IMR-90 (cell line): Measurements from ENCODE around the gene IST1. TPM values are rescaled to one million over a fixed set of nuclear protein-coding genes. Genes with fewer than 3 reads are reported as not detected.

ENCODE experiments used
- ATAC-seq: fragments of 200-7000 bp; cut with Tn5 transposase; 2 replicates; pipeline ENCODE4 v1.9.1; 2020; ENCODE audit warnings: low read depth, mild to moderate bottlenecking, moderate library complexity
- BruUV-seq: library from RNA; stranded (reverse); fragments of 400-500 nt; replicated peaks from 2 replicates; lab custom pipeline; 2021; lab: Mats Ljungman, UMichigan
- CTCF ChIA-PET: fragments of 300-600 bp; formaldehyde crosslinking; extraction: SDS; loops from one replicate; lab custom pipeline; 2021; ENCODE audit warnings: antibody characterized with exemption; lab: Yijun Ruan, JAX
- POLR2A ChIA-PET: fragments of 300-600 bp; sonication (Branson Sonifier 250); formaldehyde crosslinking; loops from one replicate; lab custom pipeline; 2022; ENCODE audit warnings: antibody characterized with exemption; ENCODE audit not compliant: unreplicated experiment; lab: Charles Lee
- DNase-seq: peaks from one replicate; pipeline ENCODE4 v3.0.0; 2013
- H2AFZ ChIP-seq: replicated peaks from 2 replicates; pipeline ENCODE3; 2013; ENCODE audit warnings: low read length, mild to moderate bottlenecking; ENCODE audit not compliant: poor library complexity
- H2AK5ac ChIP-seq: 2 replicates; pipeline ENCODE4 v1.6.1; 2013; ENCODE audit warnings: low read depth, low read length, inconsistent platforms
- H2AK9ac ChIP-seq: replicated peaks from 2 replicates; pipeline ENCODE3; 2013; ENCODE audit warnings: mild to moderate bottlenecking, low read depth, low read length, moderate library complexity; ENCODE audit not compliant: poor library complexity
- H2BK120ac ChIP-seq: 2 replicates; pipeline ENCODE4 v1.6.1; 2013; ENCODE audit warnings: low read depth, low read length, inconsistent platforms
- H2BK15ac ChIP-seq: 3 replicates; pipeline ENCODE4 v1.6.1; 2013; ENCODE audit warnings: low read depth, low read length, inconsistent platforms
- H2BK20ac ChIP-seq: 2 replicates; pipeline ENCODE4 v1.6.1; 2013; ENCODE audit warnings: low read depth, mild to moderate bottlenecking, inconsistent platforms, low read length, moderate library complexity
- H2BK5ac ChIP-seq: 2 replicates; pipeline ENCODE4 v1.6.1; 2013; ENCODE audit warnings: mild to moderate bottlenecking, low read depth, low read length, inconsistent platforms; ENCODE audit not compliant: poor library complexity, severe bottlenecking
- H3K14ac ChIP-seq: replicated peaks from 2 replicates; pipeline ENCODE4 v1.6.1; 2013; ENCODE audit warnings: low read depth, low read length, inconsistent platforms
- H3K18ac ChIP-seq: 2 replicates; pipeline ENCODE4 v1.6.1; 2013; ENCODE audit warnings: low read depth, low read length, control low read depth
- H3K23ac ChIP-seq: 2 replicates; pipeline ENCODE4 v1.6.1; 2013; ENCODE audit warnings: low read depth, low read length, inconsistent platforms
- H3K27ac ChIP-seq: 2 replicates; pipeline ENCODE4 v1.5.1; 2013; ENCODE audit warnings: mild to moderate bottlenecking, control low read depth, low read length; ENCODE audit not compliant: insufficient read depth
- H3K27me3 ChIP-seq: 2 replicates; pipeline ENCODE4 v1.6.1; 2013; ENCODE audit warnings: low read length; ENCODE audit not compliant: control insufficient read depth, insufficient read depth
- H3K36me3 ChIP-seq: 2 replicates; pipeline ENCODE4 v1.6.1; 2013; ENCODE audit warnings: low read length, mixed read lengths; ENCODE audit not compliant: control insufficient read depth, insufficient read depth
- H3K4ac ChIP-seq: 2 replicates; pipeline ENCODE4 v1.6.1; 2013; ENCODE audit warnings: low read depth, low read length, inconsistent platforms
- H3K4me1 ChIP-seq: 2 replicates; pipeline ENCODE4 v1.6.1; 2013; ENCODE audit warnings: low read length, mixed read lengths; ENCODE audit not compliant: control insufficient read depth, insufficient read depth
- H3K4me2 ChIP-seq: 2 replicates; pipeline ENCODE4 v1.6.1; 2013; ENCODE audit warnings: low read depth, mild to moderate bottlenecking, control low read depth, low read length, moderate library complexity
- H3K4me3 ChIP-seq: 2 replicates; pipeline ENCODE4 v1.5.1; 2013; ENCODE audit warnings: low read depth, mild to moderate bottlenecking, control low read depth, low read length, moderate library complexity; ENCODE audit not compliant: insufficient read depth
- H3K56ac ChIP-seq: 2 replicates; pipeline ENCODE4 v1.6.1; 2013; ENCODE audit warnings: low read length, inconsistent platforms; ENCODE audit not compliant: insufficient read depth; ENCODE audit errors: extremely low read depth
- H3K79me1 ChIP-seq, 2 experiments: 2 replicates each; pipeline ENCODE4 v1.6.1; 2013; ENCODE audit warnings: low read length in 2 of 2, inconsistent platforms in 1 of 2, low read depth in 1 of 2
- H3K9ac ChIP-seq: 2 replicates; pipeline ENCODE4 v1.6.1; 2013; ENCODE audit warnings: low read depth, low read length, control low read depth
- H3K9me1 ChIP-seq: 2 replicates; pipeline ENCODE4 v1.6.1; 2013; ENCODE audit warnings: low read length, inconsistent platforms; ENCODE audit not compliant: insufficient read depth
- H3K9me3 ChIP-seq: 2 replicates; pipeline ENCODE4 v1.6.1; 2013; ENCODE audit warnings: low read length; ENCODE audit not compliant: control insufficient read depth, insufficient read depth
- H4K20me1 ChIP-seq: 2 replicates; pipeline ENCODE4 v1.6.1; 2013; ENCODE audit warnings: low read length, inconsistent platforms; ENCODE audit not compliant: insufficient read depth
- H4K5ac ChIP-seq: 2 replicates; pipeline ENCODE4 v1.6.1; 2013; ENCODE audit warnings: mild to moderate bottlenecking, low read depth, low read length, control low read depth
- H4K8ac ChIP-seq, 2 experiments: 2 replicates each; pipeline ENCODE4 v1.6.1; 2013; ENCODE audit warnings: low read depth in 2 of 2, low read length in 2 of 2, control low read depth in 1 of 2, inconsistent platforms in 1 of 2
- H4K91ac ChIP-seq: 2 replicates; pipeline ENCODE4 v1.6.1; 2013; ENCODE audit warnings: low read depth, low read length, inconsistent platforms; ENCODE audit not compliant: insufficient read depth
- RFX5 ChIP-seq: IDR thresholded peaks from 2 replicates; pipeline ENCODE4 v1.8.0; 2012; ENCODE audit warnings: low read depth, mild to moderate bottlenecking, low read length, moderate library complexity
- WGBS, 2 experiments: methylation state at CpG; one replicate each; pipeline versions ENCODE4 v1.1.5 to v1.1.7; 2013; ENCODE audit warnings: missing lambda C conversion rate in 2 of 2; ENCODE audit not compliant: insufficient read length in 1 of 2; ENCODE audit errors: extremely low coverage in 2 of 2; 5-methylcytosine and 5-hydroxymethylcytosine counted together
- dilution Hi-C: fragments of 300-500 bp; cut with HindIII; formaldehyde crosslinking; loops from one replicate; pipeline ENCODE4 v1.14.3; 2018; ENCODE audit warnings: low sequenced_read_pairs; ENCODE audit not compliant: unreplicated experiment
- in situ Hi-C: fragments of 300-500 bp; cut with MboI; formaldehyde crosslinking; loops from 3 replicates; pipeline ENCODE4 v1.14.3; 2019; ENCODE audit warnings: low sequenced_read_pairs, inconsistent platforms, mixed read lengths
- intact Hi-C: fragments of 100-400 bp; cut with micrococcal nuclease; formaldehyde crosslinking; loops from 2 replicates; pipeline ENCODE4 v1.10.0; 2022
- polyA plus RNA-seq, 3 experiments: library from polyadenylated mRNA; depleted of rRNA; stranded (reverse); fragments of >200 nt; gene quantifications; 2 replicates each; pipeline ENCODE4 v1.2.3, GENCODE V29; 2012; ENCODE audit warnings: low replicate concordance in 1 of 3
- total RNA-seq: library from RNA; depleted of rRNA; stranded (reverse); fragments of >200 nt; gene quantifications from 2 replicates; pipeline ENCODE4 v1.2.3, GENCODE V29; 2012

Gene IST1
- total and polyA plus RNA-seq, 2 of the 4 experiments (the other 2 are of a cell fraction): 134 to 186 TPM

DNA sequence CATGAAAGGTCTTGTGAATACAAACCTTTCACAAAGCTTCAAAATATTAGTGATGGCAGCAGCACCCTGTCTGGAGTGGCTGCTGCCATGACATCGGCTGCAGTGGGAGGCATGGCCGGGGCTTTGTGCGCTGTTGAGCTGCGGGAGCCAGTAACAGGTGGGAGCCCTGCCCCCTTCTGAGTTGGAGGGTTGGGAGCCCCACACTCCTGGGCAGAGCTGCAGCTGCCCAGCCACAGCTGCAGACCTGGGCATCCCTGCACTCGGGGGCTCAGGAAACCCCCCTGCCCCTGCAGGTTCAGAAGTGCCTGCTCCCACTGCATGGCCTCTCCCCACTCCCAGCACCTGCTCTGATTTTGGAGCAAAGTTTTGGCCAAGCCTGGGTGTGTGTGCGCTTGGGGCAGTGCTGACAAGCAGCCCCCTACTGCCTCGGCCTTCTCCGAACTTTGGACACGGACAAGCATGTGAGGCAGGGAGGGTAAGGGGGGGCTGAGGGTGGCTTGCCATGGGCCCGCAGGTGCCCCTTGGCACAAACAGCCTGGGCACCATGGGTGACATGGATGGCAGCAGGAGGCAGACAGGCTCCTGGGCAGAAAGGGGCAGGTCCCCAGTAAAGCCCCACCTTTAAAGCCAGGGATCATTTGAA lies 42.7 kb downstream of the IST1 start:
- no peak overlapping the region for H3K4me2 ChIP-seq
- no TSS peak for BruUV-seq
- dilution Hi-C loops: no loop called here
- peaks cover 1 to 24% of the 10 kb centered on the region in 2 experiments; a peak in 3 of 4 replicates for H3K79me1 ChIP-seq
- no peak overlapping the region for H3K27ac ChIP-seq
- peaks cover 4% of the 10 kb centered on the region for H3K4me1 ChIP-seq
- ChIA-PET POLR2A (no interaction called here), CTCF (no interaction called here)
- no peak overlapping the region for H3K56ac ChIP-seq
- H2BK20ac ChIP-seq: no peak overlapping the region
- H4K8ac ChIP-seq: no peak overlapping the region
- H3K4ac ChIP-seq: no peak overlapping the region
- no peak overlapping the region for H4K5ac ChIP-seq
- in situ Hi-C loops: no loop called here
- H3K9ac ChIP-seq: no peak overlapping the region
- ATAC-seq: no peak
- DNase-seq: no peak
- no peak overlapping the region for H3K18ac ChIP-seq
- no peaks in the 10 kb centered on the region for H3K27me3 ChIP-seq
- H2BK120ac ChIP-seq: no peak overlapping the region
- peaks cover 8% of the 10 kb centered on the region; the same call in 1 of the 2 replicates for H3K9me1 ChIP-seq
- H4K91ac ChIP-seq: no peak overlapping the region
- H2BK15ac ChIP-seq: no peak overlapping the region
- TF ChIP-seq RFX5: no peak
- H3K9me3 ChIP-seq: no peaks in the 10 kb centered on the region
- H4K20me1 ChIP-seq: peaks cover 17% of the 10 kb centered on the region
- no peak overlapping the region for H3K14ac ChIP-seq
- no peak overlapping the region for H2AFZ ChIP-seq
- no peak overlapping the region for H3K4me3 ChIP-seq
- H2AK5ac ChIP-seq: no peak overlapping the region
- peaks cover 10% of the 10 kb centered on the region for H3K36me3 ChIP-seq
- H2AK9ac ChIP-seq: no peak overlapping the region
- H2BK5ac ChIP-seq: no peak overlapping the region
- intact Hi-C loops: no loop called here
- no peak overlapping the region for H3K23ac ChIP-seq
- WGBS, 2 experiments: 80% methylated on average over 1 of the region's 10 CpGs; no CpG with 5 or more reads in 1 of the 2 experiments
